NK-92 (cell line): ENCODE results near the gene OR52E8.

Experiments
- DNase-seq: peaks from one replicate; lab custom pipeline; 2025; ENCODE audit not compliant: unreplicated experiment; lab: John Stamatoyannopoulos, UW

OR52E8 gene

DNA sequence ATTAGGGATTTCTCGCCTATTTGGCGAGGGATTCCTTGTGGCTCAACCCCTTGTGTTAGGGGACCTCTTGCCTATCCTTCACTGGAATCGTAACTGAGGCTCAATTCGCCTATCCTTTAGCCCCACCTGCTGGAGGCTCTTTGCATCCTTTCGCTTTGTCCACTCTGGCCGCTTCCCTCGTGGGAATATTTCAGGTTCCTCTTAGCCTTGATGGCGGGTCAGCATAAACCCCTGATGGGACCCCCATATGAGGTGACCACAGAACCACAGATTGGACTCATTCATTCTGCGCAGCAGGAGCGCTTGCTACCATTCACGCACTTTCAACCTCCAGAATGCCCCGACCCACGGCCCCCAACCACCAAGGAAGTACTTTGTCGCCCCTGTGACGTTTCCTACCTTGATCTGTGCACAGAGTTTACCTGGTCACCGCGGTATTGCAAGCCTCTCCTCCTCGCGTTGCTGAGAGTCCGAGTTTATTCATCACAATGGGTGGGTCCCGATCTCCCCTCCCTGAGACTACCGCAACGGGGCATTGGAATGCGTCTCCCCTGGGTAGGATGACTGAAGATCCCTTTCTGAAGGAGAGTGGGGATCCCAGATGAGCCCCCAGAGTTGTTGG, 48.9 kb downstream of the OR52E8 start, which contains the start of gene OR52N2:
TSS of gene OR52N2 (plus strand) at position 425 of the 622 bp plus-strand sequence. CDS start 11,412 bp downstream, outside the sequence.
- no peak for DNase-seq

- DNase-seq, result no peak
Observed at GRCh38 chr11:5807580-5807979, 49.9 kb downstream of the OR52E8 start.
